Testis (tissue), 3 donors: ENCODE measurements around the gene ARHGAP26. TPM values are rescaled to one million over a fixed set of nuclear protein-coding genes. Genes with fewer than 3 reads are reported as not detected.

Experiments used
- DNase-seq: peaks from one replicate; pipeline ENCODE4 v3.0.0-alpha.2; 2019
- H3K27ac ChIP-seq, 2 donors: fragments of 200-600 bp; sonication (generic); one replicate each; pipeline ENCODE4 v1.5.1; 2019
- H3K27me3 ChIP-seq: fragments of 200-600 bp; sonication (generic); one replicate; pipeline ENCODE4 v1.5.1; 2019
- H3K36me3 ChIP-seq: fragments of 200-600 bp; sonication (generic); one replicate; pipeline ENCODE4 v1.5.1; 2017; ENCODE audit warnings: low read depth; ENCODE audit errors: missing control alignments
- H3K4me1 ChIP-seq: fragments of 200-600 bp; sonication (generic); one replicate; pipeline ENCODE4 v1.5.1; 2019
- H3K4me3 ChIP-seq, 2 donors: fragments of 200-600 bp; sonication (generic); one replicate each; pipeline ENCODE4 v1.5.1; 2017 to 2019
- H3K9me3 ChIP-seq: fragments of 200-600 bp; sonication (generic); one replicate; pipeline ENCODE4 v1.5.1; 2017
- CTCF ChIP-seq, 3 experiments: fragments of 450-650 bp in 2 of 3; fragments of 200-600 bp in 1 of 3; sonication (generic) in 1 of 3; IDR thresholded peaks; one replicate each; pipeline ENCODE4 v1.5.1; 2016 to 2019; ENCODE audit warnings: antibody characterized with exemption in 3 of 3, mild to moderate bottlenecking in 2 of 3, moderate library complexity in 1 of 3
- POLR2A ChIP-seq: fragments of 450-650 bp; IDR thresholded peaks from one replicate; pipeline ENCODE4 v1.6.1; 2017; ENCODE audit warnings: antibody characterized with exemption, mild to moderate bottlenecking, moderate library complexity
- WGBS, 2 donors: methylation state at CpG; one replicate each; pipeline ENCODE4 v1.1.5; 2018; 5-methylcytosine and 5-hydroxymethylcytosine counted together
- intact Hi-C: fragments of 100-400 bp; cut with DNase I; formaldehyde crosslinking; loops from one replicate; pipeline ENCODE4 v1.15.1; 2023; ENCODE audit warnings: low total_unique reads
- polyA plus RNA-seq: library from polyadenylated mRNA; stranded (reverse); fragments of 350-450 nt; fragmentation: Illumina TruSeq; extraction: RNeasy Lipid Tissue Mini Kit (QIAGEN cat#74804); gene quantifications from one replicate; pipeline ENCODE4 v1.2.3, GENCODE V29; 2014; ENCODE audit warnings: low read depth, low replicate concordance; ENCODE audit not compliant: insufficient read depth
- total RNA-seq, 2 donors: library from RNA; depleted of rRNA; stranded (reverse); fragments of >200 nt; gene quantifications; one replicate each; pipeline ENCODE4 v1.2.3, GENCODE V29; 2016

The ARHGAP26 gene
- total and polyA plus RNA-seq, 3 donors from 2014 or later = 33.8 to 98.7 (median 95.7) TPM

GRCh38 chr5:142798099-142798770, 28.1 kb downstream of the ARHGAP26 start:
- H3K9me3 ChIP-seq = no peaks in the 10 kb centered on the region
- no peak for DNase-seq
- intact Hi-C loops = no loop called here
- H3K36me3 ChIP-seq = no peaks in the 10 kb centered on the region
- H3K4me1 ChIP-seq = peaks cover 3% of the 10 kb centered on the region
- TF ChIP-seq CTCF (IDR thresholded peaks at IDR 0.05) = no peak
- no peak for TF ChIP-seq POLR2A
- H3K27ac ChIP-seq = no peak overlapping the region
- 77 to 78% methylated on average over 4 of the region's 4 CpGs for WGBS, 2 donors
- H3K4me3 ChIP-seq = no peak overlapping the region
- H3K27me3 ChIP-seq = no peaks in the 10 kb centered on the region

- H3K27ac ChIP-seq = no peak overlapping the region
- 79 to 83% methylated on average over 6 of the region's 6 CpGs for WGBS, 2 donors
- H3K4me3 ChIP-seq = no peak overlapping the region
- H3K9me3 ChIP-seq = no peaks in the 10 kb centered on the region
- H3K4me1 ChIP-seq = peaks cover 3% of the 10 kb centered on the region
- intact Hi-C loops = no loop called here
- H3K36me3 ChIP-seq = no peaks in the 10 kb centered on the region
- no peak for DNase-seq
- no peak for TF ChIP-seq POLR2A
- no peak for TF ChIP-seq CTCF (IDR thresholded peaks at IDR 0.05)
- H3K27me3 ChIP-seq = no peaks in the 10 kb centered on the region
These were observed 30.8 kb downstream of the ARHGAP26 start for GRCh38 chr5:142800776-142801494.

- Histone ChIP-seq H3K9me3 (no peaks in the 10 kb centered on the region), H3K27me3 (no peaks in the 10 kb centered on the region), H3K4me3 (no peak overlapping the region), H3K36me3 (no peaks in the 10 kb centered on the region), H3K4me1 (peaks cover 3% of the 10 kb centered on the region), H3K27ac (no peak overlapping the region)
- DNase-seq = no peak
- WGBS, 2 donors = 90 to 91% methylated on average over 4 of the region's 4 CpGs
- intact Hi-C loops = no loop called here
- TF ChIP-seq POLR2A (no peak), CTCF (IDR thresholded peaks at IDR 0.05) (no peak)
These were observed 31.3 kb downstream of the ARHGAP26 start for GRCh38 chr5:142801495-142801871.

- TF ChIP-seq CTCF (IDR thresholded peaks at IDR 0.05) (no peak), POLR2A (no peak)
- H3K36me3 ChIP-seq = no peaks in the 10 kb centered on the region
- no peaks in the 10 kb centered on the region for H3K27me3 ChIP-seq
- H3K9me3 ChIP-seq = no peaks in the 10 kb centered on the region
- DNase-seq = no peak
- intact Hi-C loops = no loop called here
- H3K27ac ChIP-seq = peak overlapping the region in 1 of 2 donors; percentile 17
- H3K4me3 ChIP-seq = no peak overlapping the region
- WGBS, 2 donors = 55 to 78% methylated on average over 10 to 11 of the region's 11 CpGs
- H3K4me1 ChIP-seq = peaks cover 16% of the 10 kb centered on the region
These were observed 33.4 kb downstream of the ARHGAP26 start for GRCh38 chr5:142803428-142804125.
